Fibroblast of upper back skin (primary cell): Measurements from ENCODE around the gene PWP1.

Source experiments
- DNase-seq: peaks from one replicate; pipeline ENCODE4 v3.0.0-alpha.2; 2013

PWP1 gene

GRCh38 chr12:107736914-107737313 lies 51.3 kb downstream of the PWP1 start:
- DNase-seq = no peak

- DNase-seq = peak; percentile 81
Observed at GRCh38 chr12:107748472-107748871, 62.9 kb downstream of the PWP1 start.

- DNase-seq = peak; percentile 65
Observed at GRCh38 chr12:107749083-107749482, 63.5 kb downstream of the PWP1 start.

GRCh38 chr12:107759410-107759809 lies 73.8 kb downstream of the PWP1 start:
- DNase-seq = peak; percentile 78

GRCh38 chr12:107760207-107760808 lies 74.7 kb downstream of the PWP1 start:
- DNase-seq = no peak

GRCh38 chr12:107760809-107761501 lies 75.4 kb downstream of the PWP1 start, which contains the start of gene PRDM4:
Gene PRDM4 (minus strand): TSS chr12:107761137. CDS start chr12:107760515, 622 bp downstream.
- DNase-seq = peak; percentile 95

GRCh38 chr12:107761502-107761904 lies 75.9 kb downstream of the PWP1 start:
- no peak for DNase-seq
